ENCODE results near the gene PALM.

Gene PALM

GRCh38 chr19:754530-754929 is 45.8 kb downstream of the PALM start:
- TF ChIP-seq POLR2A (IDR thresholded peaks at IDR 0.05; ENCODE audit: low read depth, low read length): no peak
- FAIRE-seq (no peak), DNase-seq (ENCODE audit: insufficient read length, low spot score) (no peak)

- TF ChIP-seq POLR2A (IDR thresholded peaks at IDR 0.05; ENCODE audit: low read depth, low read length): no peak
- FAIRE-seq: no peak
- no peak for DNase-seq (ENCODE audit: insufficient read length, low spot score)
Observed at GRCh38 chr19:755063-755462, 46.3 kb downstream of the PALM start.

- DNase-seq (ENCODE audit: insufficient read length, low spot score): peak; percentile 50
- no peak for TF ChIP-seq POLR2A (IDR thresholded peaks at IDR 0.05; ENCODE audit: low read depth, low read length)
- FAIRE-seq: no peak
Observed at GRCh38 chr19:756236-756635, 47.5 kb downstream of the PALM start.

- no peak for DNase-seq (ENCODE audit: insufficient read length, low spot score)
- no peak for TF ChIP-seq POLR2A (IDR thresholded peaks at IDR 0.05; ENCODE audit: low read depth, low read length)
- FAIRE-seq: no peak
Observed at GRCh38 chr19:756821-757688, 48.3 kb downstream of the PALM start.

GRCh38 chr19:757811-758668 is 49.3 kb downstream of the PALM start:
- TF ChIP-seq POLR2A (IDR thresholded peaks at IDR 0.05; ENCODE audit: low read depth, low read length): no peak
- no peak for DNase-seq (ENCODE audit: insufficient read length, low spot score)
- no peak for FAIRE-seq

- TF ChIP-seq POLR2A (IDR thresholded peaks at IDR 0.05; ENCODE audit: low read depth, low read length): no peak
- FAIRE-seq (no peak), DNase-seq (ENCODE audit: insufficient read length, low spot score) (no peak)
Observed at GRCh38 chr19:763181-763580, 54.4 kb downstream of the PALM start.

- DNase-seq (ENCODE audit: insufficient read length, low spot score) (no peak), FAIRE-seq (no peak)
- TF ChIP-seq POLR2A (IDR thresholded peaks at IDR 0.05; ENCODE audit: low read depth, low read length): no peak
Observed at GRCh38 chr19:763869-764268, 55.1 kb downstream of the PALM start.

- no peak for TF ChIP-seq POLR2A (IDR thresholded peaks at IDR 0.05; ENCODE audit: low read depth, low read length)
- no peak for DNase-seq (ENCODE audit: insufficient read length, low spot score)
- no peak for FAIRE-seq
Observed at GRCh38 chr19:764301-764700, 55.6 kb downstream of the PALM start.

- TF ChIP-seq POLR2A (IDR thresholded peaks at IDR 0.05; ENCODE audit: low read depth, low read length): no peak
- FAIRE-seq: no peak
Observed at GRCh38 chr19:765179-765738, 56.5 kb downstream of the PALM start.

GRCh38 chr19:768424-768823 is 59.7 kb downstream of the PALM start:
- DNase-seq (ENCODE audit: insufficient read length, low spot score): peak; percentile 62
- no peak for FAIRE-seq
- no peak for TF ChIP-seq POLR2A (IDR thresholded peaks at IDR 0.05; ENCODE audit: low read depth, low read length)

More at GRCh38 chr19:765179-765738, 56.5 kb downstream of the PALM start:
- DNase-seq (ENCODE audit: insufficient read length, low spot score): no peak

- TF ChIP-seq POLR2A (IDR thresholded peaks at IDR 0.05; ENCODE audit: low read depth, low read length): no peak
- FAIRE-seq (no peak), DNase-seq (ENCODE audit: insufficient read length, low spot score) (no peak)
Observed at GRCh38 chr19:769616-770015, 60.9 kb downstream of the PALM start.

- DNase-seq (ENCODE audit: insufficient read length, low spot score) (peak; percentile 68), FAIRE-seq (no peak)
- no peak for TF ChIP-seq POLR2A (IDR thresholded peaks at IDR 0.05; ENCODE audit: low read depth, low read length)
Observed at GRCh38 chr19:771332-771785, 62.6 kb downstream of the PALM start.

- no peak for DNase-seq (ENCODE audit: insufficient read length, low spot score)
- no peak for TF ChIP-seq POLR2A (IDR thresholded peaks at IDR 0.05; ENCODE audit: low read depth, low read length)
- no peak for FAIRE-seq
Observed at GRCh38 chr19:772063-772462, 63.3 kb downstream of the PALM start.

Data from H54 (cell line).